Neural crest cell (in vitro differentiated cells): ENCODE results near the gene AMPD2. TPM values are rescaled to one million over a fixed set of nuclear protein-coding genes. Genes with fewer than 3 reads are reported as not detected.
A peak's percentile ranks its signal among the peaks of the same experiment; 100 is the strongest.

Experiments
- DNase-seq: peaks from one replicate; pipeline ENCODE4 v3.0.0; 2021; ENCODE audit warnings: low read depth, mixed read lengths, low spot score
- H3K27ac Mint-ChIP-seq: one replicate; pipeline ENCODE4 v1.8.0; 2021; ENCODE audit warnings: mild to moderate bottlenecking, mixed read lengths; ENCODE audit not compliant: unreplicated experiment
- H3K27me3 Mint-ChIP-seq: 2 replicates; pipeline ENCODE4 v1.8.0; 2021; ENCODE audit warnings: low read depth, mild to moderate bottlenecking, mixed read lengths
- H3K36me3 Mint-ChIP-seq: 2 replicates; pipeline ENCODE4 v1.8.0; 2021; ENCODE audit warnings: low read depth, mild to moderate bottlenecking, mixed read lengths
- H3K4me1 Mint-ChIP-seq: 2 replicates; pipeline ENCODE4 v1.8.0; 2021; ENCODE audit warnings: mixed read lengths
- H3K4me3 Mint-ChIP-seq: one replicate; pipeline ENCODE4 v1.8.0; 2021; ENCODE audit warnings: mild to moderate bottlenecking, mixed read lengths
- H3K9me3 Mint-ChIP-seq: 2 replicates; pipeline ENCODE4 v1.8.0; 2021; ENCODE audit warnings: mixed read lengths
- CTCF ChIP-seq: fragments of 200-600 bp; sonication (generic); conservative IDR thresholded peaks from 2 replicates; pipeline ENCODE4 v1.5.0; 2021; ENCODE audit warnings: antibody characterized with exemption, mild to moderate bottlenecking
- total RNA-seq: library from RNA; stranded (reverse); gene quantifications from 2 replicates; pipeline ENCODE4 v1.2.1, GENCODE V29; 2021

The AMPD2 gene
- total RNA-seq, 1 donor from 2014 or later = 105 TPM

- peak overlapping the region; percentile 93 for H3K27ac Mint-ChIP-seq
- TF ChIP-seq CTCF = no peak
- H3K36me3 Mint-ChIP-seq = no peaks in the 10 kb centered on the region
- DNase-seq = no peak
- H3K4me1 Mint-ChIP-seq = peaks cover 54% of the 10 kb centered on the region
- no peaks in the 10 kb centered on the region for H3K9me3 Mint-ChIP-seq
- H3K27me3 Mint-ChIP-seq = no peaks in the 10 kb centered on the region
- peak overlapping the region; percentile 75 for H3K4me3 Mint-ChIP-seq
Observed at GRCh38 chr1:109617291-109617801, 2.3 kb upstream of the AMPD2 start.

- Mint-ChIP-seq H3K27ac (peak overlapping the region; percentile 95), H3K4me1 (peaks cover 63% of the 10 kb centered on the region)
- TF ChIP-seq CTCF = no peak
Observed at GRCh38 chr1:109618661-109619575, 719 bp upstream of the AMPD2 start.

GRCh38 chr1:109620401-109620791, 759 bp downstream of the AMPD2 start:
- no peak for DNase-seq
- Mint-ChIP-seq H3K27ac (peak overlapping the region; percentile 95), H3K4me1 (peaks cover 64% of the 10 kb centered on the region), H3K27me3 (no peaks in the 10 kb centered on the region), H3K4me3 (peak overlapping the region; percentile 96), H3K9me3 (no peaks in the 10 kb centered on the region), H3K36me3 (no peaks in the 10 kb centered on the region)
- TF ChIP-seq CTCF = no peak

More at GRCh38 chr1:109618661-109619575, 719 bp upstream of the AMPD2 start:
- Mint-ChIP-seq H3K36me3 (no peaks in the 10 kb centered on the region), H3K4me3 (peak overlapping the region; percentile 96), H3K27me3 (no peaks in the 10 kb centered on the region), H3K9me3 (no peaks in the 10 kb centered on the region)
- DNase-seq = no peak

GRCh38 chr1:109620841-109621286, 1.2 kb downstream of the AMPD2 start:
- DNase-seq = peak; percentile 85
- Mint-ChIP-seq H3K36me3 (no peaks in the 10 kb centered on the region), H3K27ac (peak overlapping the region; percentile 95), H3K9me3 (no peaks in the 10 kb centered on the region), H3K4me1 (peaks cover 67% of the 10 kb centered on the region), H3K4me3 (peak overlapping the region; percentile 96), H3K27me3 (no peaks in the 10 kb centered on the region)
- no peak for TF ChIP-seq CTCF

- peaks cover 61% of the 10 kb centered on the region for H3K4me1 Mint-ChIP-seq
- TF ChIP-seq CTCF = no peak
- H3K4me3 Mint-ChIP-seq = peak overlapping the region; percentile 96
- H3K9me3 Mint-ChIP-seq = no peaks in the 10 kb centered on the region
- DNase-seq = no peak
- H3K27me3 Mint-ChIP-seq = no peaks in the 10 kb centered on the region
- H3K36me3 Mint-ChIP-seq = no peaks in the 10 kb centered on the region
- peak overlapping the region; percentile 67 for H3K27ac Mint-ChIP-seq
Observed at GRCh38 chr1:109621379-109622136, 1.9 kb downstream of the AMPD2 start.
